ENCODE results near the gene EIF4G1.

EIF4G1 gene

DNA sequence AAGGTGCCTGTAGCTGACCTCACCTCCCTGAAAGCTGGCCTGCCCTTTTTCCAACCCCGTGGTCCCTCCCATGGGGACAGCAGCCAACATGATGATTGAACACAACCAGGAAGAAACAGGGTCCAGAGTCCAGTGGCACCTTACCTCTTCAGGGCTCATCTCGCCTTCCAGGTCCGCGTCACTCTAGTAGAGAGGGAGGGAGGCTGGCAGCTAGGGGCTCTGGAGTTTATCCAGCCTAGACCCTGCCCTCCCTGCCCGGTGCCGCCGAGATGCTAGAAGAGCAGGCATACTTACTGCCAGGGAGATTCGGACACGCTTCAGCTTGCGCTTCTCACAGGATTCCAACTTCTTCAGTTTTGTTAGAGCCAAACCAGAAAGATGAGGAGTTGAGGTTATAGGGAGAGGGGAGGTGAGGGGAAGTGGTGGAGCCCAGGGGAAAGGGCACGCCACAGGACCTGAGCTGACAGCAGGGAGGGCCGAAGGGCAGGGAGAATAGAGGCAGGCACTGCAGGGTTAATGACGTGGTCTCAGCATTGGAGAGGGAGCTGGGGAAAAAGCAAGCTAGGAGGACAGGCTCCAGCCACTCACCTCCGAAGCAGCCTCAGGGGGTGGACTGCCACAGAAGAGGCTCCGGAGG lies 37.9 kb downstream of the EIF4G1 start:
- DNase-seq = no peak

DNA sequence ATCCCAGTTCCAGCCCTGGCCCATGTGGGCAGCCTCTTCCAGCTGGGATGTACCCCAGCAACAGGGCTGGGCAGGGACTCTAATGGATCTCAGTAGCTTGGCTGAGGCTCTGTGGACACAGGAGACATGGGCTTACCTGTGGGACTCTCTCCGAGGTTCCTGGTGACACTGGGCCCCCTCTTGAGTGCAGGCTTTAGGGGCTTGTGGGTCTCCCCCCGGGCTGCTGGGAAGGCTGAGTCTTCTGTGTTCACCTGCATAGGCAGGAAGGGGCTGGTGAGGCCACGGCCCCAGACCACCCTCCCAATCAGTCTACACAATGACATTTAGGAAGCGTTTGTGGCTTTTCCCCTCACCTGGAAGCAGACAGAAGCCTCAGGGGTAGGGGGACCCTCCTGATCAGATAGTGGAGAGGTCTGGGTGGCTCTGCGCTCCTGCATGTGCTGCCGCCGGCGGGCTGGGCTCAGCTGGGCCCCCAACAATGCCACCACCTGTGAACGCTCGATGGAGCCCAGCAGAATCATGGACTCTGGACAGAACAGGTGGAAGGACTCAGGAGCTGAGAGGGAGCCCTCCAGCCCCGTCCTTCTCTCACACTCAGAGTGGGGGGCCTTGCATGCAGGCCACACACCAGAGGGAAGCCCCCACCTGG lies 38.6 kb downstream of the EIF4G1 start:
- DNase-seq = no peak

DNA sequence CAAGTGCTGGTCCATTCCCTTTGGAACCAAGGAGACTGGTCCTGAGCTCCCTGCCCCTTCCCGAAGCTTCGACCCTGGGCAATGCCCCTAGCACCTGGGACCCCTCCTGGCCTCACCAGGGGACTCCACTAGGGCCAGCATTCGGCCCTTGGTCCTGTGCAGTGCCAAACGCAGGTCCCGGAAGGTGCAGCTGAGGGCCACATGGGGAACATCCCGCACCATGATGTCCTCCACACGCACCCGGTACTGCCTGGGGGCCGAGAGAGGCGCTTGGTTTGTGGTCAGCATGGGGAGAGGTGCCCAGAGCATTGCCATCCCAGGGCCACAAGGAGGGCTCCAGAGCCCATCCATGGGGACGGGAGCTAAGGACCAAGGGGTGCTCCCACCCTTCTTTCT lies 39.1 kb downstream of the EIF4G1 start:
- DNase-seq = no peak

DNA sequence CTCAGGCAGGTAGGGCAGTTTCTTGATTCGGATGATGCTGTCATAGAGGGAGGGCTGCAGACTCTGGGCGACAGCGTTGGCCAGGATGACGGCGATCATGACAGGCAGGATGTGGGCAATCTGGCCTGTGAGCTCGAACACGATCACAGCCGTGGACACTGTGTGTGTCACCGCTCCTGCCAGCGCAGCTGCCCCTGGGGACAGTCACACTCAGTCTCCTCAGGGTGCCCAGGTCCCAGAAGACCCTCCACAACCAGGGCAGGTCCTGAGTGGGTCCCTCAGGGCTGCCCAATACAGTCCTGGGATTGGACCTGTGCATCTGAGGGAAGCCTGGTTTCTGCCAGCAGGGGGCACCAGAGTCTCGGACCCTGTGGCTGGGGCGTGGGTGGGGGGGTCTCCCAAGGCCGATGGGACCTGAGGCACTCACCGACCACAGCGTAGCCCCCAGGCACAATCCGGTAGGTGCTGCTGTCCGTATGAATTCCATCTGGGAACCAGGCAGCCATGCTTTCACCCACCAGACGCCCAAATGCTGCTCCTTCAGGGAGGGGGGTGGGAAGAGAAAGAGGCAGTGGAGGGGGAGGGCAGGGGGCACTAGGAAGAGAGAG lies 39.8 kb downstream of the EIF4G1 start:
- DNase-seq = peak; percentile 51

DNA sequence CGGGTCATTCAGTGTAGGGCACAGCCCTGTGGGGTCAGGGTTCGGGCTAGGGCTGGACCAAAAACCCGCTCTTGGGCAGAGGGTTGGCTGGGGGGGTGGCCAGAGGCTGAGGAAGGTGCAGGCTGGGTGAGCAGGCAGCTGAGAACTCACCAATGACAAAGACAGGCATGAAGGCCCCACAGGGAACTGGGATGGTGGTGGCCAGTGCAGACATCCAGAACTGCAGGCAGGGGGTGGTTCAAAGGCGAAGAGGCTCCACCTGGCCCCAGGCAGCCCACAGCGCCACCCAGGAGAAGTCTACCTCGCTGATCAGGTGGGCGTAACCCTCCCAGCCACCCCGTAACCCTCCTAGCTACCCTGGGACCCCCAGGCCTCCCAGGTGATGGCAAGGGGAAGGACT lies 40.3 kb downstream of the EIF4G1 start:
- DNase-seq = no peak

DNA sequence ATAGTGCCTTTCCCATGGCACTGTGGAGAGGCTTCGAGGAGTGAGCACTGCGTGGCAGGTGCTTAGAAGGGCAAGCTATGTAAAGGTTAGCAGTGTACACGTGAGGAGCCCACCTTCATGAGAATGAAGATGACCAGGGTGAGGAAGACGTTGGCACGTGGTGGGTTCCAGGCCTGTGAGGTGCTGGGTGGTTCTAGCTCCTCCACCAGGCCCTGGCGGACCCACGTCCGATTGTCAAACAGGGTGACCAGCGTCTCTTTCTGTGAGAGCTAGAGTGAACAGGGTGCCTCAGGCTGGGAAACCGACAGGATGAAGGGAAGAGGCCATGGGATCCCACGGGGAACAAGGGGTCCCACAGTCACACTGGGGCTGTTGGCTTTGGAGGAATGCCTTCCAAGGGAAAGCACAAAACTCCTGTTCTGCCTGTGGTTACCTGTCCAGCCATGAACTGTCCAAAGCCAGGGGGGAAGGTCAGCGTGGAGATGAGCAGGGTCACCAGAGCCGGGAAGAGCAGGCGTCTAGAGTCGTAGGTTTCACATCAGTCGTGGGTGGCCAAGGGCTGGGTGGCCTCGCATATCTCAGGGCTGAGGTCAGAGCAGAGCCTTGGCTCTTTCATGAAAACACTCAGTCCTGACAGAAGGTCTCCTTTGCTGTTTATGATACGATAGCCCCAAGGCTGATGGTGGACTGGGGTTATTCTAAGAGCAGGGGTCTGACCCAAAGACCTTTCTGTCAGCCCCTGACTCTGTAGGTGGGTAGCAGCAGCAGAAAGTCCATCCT lies 41.0 kb downstream of the EIF4G1 start:
- no peak for DNase-seq

DNA sequence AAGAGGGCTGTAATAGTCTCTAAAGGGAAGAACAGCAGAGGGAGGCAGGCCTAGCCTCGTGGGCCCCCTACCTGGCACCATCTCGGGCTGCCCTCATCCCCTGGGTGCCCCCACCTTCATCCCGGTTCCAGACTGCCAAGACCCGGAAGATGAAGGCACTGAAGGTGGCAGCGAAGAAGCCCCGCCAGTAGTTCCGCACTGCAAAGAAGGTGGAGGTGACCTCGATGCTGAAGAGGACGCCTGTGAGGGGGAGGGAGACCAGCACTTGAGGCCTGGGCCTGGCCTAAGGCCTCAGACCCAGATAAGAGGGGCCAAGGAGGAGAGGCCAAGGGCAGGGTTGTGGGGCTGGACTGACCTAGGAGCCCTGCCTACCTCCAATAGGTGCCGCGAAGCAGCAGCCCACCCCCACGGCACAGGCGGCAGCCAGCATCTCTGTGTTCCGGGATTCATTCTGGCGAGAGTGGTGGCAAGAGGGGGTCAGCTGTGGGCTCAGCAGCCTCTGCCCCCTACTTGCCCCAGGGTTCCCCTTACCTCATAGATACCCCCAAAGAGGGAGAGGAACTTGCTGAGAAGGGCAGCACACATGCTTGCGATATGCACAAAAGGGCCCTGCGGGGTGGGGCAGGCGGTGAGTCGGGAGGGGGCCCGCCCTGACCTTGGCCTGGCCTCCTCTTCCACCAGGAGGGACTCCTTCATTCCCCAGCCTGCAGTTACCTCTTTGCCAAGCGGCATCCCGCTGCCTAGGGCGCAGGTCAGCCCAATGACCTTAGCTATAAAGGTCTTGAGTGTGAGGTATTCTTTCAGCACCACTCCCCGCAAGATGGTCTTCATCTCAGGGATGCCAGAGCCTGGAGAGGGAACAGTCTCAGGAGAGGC lies 43.1 kb downstream of the EIF4G1 start:
- no peak for DNase-seq

DNA sequence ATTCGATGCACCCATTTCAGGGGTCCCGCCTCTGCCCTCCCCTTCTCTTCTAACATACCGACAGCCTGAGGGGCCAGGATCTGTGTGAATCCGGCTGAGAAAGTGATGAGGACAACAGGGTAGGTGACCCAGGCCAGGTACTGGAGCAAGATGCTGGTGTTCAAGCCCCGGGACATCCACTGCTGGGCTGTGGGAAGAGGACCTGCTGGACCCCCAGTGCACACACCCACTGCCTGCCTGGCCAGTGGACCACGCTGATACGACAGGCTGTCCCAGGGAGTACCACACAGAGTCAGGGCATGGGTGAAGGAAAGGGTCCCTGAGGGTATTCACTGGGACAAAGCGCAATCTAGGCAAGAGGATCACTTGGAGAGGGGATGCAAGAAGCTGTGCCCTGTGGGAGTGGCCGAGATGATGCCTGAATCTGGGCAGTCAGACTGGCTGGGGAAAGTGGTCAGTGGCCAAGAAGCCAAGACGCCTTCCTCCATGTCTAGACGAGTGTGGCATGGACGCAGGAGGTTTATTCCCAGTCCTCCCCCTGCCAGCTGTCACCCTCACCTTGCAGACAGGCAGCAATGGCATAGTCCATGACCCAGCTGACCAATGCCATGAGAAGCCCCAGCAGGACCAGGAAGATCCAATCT lies 43.8 kb downstream of the EIF4G1 start:
- no peak for DNase-seq

DNA sequence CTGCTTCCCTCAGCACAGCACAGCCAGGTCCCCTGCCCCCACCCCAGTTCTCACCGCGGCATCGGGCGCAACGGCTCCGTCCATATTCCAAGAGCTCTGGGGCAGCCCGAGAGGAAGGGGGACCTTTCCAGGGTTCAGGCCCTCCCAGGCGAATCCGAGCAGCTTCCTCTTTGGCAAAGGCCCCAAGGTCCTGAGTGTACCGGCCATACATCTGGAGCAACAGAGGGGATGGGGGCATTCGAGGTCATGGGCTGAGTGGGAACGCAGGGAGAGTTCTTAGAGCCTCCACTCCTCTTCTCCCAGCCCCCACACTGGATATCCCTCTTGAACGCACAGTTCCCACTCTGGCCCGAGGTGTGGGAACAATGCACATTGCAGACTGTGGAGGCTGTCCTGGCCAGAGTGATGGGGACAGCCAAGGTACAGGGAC lies 44.5 kb downstream of the EIF4G1 start:
- DNase-seq = no peak

DNA sequence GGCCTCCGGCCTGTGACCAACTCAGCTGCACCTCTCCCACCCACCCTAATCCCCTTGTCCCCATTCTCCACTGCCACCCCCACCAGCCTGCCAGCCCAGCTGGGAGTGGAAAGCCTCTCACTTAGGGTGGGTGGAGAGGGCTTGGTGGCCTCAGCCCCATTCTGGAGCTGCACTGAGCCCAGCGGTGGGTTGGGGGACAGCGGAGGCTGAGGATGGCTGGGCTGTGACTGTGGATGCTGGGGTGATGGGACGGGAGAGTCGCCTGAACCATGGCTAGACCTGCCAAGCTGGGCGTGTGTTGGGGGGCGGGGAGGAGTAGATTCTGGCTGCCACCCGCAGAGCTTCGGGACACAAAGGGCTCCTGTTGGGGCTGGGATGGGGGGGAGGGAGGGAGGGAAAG lies 45.2 kb downstream of the EIF4G1 start:
- no peak for DNase-seq

DNA sequence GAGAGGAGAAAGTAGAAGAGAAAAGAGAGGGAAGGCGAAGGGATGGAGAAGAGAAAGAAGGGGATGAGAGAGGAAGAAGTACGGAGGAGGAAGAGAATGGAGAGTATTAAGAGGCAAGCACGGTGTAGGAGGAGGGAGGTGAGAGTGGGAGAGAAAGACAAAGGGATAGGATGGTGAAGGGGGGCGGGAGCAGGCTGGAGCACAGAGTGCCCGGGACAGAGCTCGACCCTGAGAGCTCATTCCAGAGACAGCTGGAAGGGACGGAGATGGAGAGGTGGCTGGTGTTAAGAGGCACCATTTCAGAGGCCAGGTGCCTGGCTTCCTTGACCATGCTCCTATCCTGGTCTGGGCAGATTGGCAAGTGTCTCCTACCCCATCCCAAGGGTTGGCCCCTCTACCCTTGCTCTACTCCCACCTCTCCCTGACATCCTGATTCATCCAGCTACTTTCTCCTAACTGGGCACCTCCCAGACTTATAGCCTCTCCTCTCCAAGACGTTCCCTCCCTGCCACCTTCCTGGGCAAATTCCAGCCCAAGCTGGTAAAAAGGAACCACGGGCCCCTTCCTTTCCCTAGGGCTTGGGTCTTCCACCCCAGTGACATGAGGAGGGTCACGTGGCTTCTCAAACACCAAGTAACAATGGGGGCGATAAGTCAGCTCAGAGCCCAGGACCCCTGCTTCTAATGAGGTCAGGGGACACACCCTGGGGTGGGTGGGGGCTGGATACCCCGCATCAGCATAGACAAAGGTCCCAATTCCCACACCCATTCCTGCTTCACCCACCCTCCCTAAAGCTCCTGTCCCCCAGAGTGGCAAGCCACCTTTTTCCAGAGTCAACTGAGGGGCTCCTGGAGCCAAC lies 45.9 kb downstream of the EIF4G1 start:
- no peak for DNase-seq

DNA sequence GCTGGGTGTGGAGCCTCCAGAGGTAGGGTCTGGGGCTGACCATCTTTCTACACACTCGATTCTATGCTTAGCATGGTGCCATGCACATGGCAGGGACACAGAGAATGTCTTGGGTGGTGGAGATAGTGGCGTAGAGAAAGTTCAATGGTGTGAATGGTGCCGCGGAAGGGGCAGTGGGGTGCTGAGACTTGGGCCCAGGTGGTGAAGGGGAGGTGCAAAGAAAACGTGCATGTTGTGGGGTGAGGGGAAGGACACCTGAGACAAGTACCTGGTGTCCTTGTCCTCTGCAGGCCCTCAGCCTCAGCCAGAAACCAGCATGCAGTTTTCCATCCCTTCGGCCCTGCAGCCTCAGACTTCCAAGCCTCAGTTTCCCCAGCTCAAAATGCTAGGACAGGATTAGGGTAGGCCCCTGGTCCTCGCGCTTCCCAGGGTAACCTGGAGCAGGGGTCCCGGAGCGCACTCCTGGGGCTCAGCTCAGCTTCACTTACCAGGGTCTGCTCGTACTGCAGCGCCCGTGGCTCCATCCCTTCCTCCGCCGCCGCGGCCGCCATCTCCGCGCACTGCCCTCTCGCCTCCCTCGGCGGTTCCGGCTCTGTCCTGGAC lies 46.6 kb downstream of the EIF4G1 start:
- DNase-seq = peak; percentile 51

DNA sequence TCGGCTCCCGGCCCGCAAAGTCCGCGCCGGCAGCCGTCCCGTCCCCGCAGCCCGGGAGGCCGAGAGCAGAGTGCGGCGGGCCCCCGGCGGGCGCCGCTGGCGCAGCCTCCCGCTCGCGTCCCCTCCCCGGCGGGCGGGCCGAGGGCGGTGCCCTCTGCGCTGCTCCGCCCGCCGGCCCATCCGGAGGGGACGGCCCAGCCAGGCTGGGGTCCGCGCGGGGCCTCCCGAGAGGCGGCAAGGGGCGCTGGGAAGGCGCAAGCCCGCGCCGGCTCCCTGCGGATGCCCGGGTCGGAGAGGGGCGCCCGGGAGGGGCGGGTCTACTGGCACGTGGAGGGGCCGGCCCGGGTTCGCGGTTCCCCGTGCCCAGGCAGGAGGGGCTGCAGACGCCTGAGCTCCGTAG lies 47.1 kb downstream of the EIF4G1 start, which contains the start of the genes CLCN2 and POLR2H:
Gene CLCN2, minus strand, starts transcription at position 74 of the 400 bp plus-strand sequence. CDS start 126 bp downstream, outside the sequence.
Gene POLR2H, plus strand, starts transcription at position 179 of the 400 bp plus-strand sequence. CDS start 1,783 bp downstream, outside the sequence.
- peak; percentile 85 for DNase-seq

DNA sequence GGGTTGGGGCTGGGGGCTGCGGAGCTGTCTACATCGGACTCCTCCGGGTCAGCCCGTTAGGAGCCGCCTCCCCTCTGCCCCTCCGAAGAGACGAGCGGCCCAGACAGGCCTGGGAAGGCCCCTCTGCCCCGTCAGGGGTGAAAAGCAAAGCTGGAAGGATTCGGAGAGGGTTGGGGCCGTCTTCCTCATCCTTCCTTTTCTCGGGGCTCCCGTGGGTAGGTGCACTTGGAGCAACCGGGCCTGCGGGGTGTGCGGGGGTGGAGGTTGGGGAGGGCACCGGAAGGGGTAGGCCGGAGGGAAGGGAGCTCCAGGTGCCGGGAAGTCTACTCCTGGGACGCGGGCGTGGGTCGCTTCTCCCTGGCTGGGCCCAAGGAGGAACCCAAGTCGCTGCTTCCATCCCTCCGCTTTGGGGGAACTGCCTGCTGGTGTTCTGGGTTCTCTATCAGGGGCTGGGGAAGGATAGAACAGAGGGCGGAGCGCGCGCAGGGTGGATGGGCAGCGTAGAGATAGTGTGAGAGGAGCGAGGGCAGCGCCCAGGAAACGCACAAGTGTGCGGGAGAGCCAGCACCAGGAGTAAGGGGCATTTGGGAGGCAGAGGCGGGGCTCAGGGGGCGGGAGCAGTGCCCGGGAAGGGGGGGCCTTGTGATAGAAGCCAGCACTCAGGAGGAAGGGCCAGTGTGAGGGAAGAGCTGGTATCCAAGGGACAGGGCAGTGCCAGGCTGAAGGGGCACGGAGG lies 47.7 kb downstream of the EIF4G1 start:
- peak; percentile 80 for DNase-seq

DNA sequence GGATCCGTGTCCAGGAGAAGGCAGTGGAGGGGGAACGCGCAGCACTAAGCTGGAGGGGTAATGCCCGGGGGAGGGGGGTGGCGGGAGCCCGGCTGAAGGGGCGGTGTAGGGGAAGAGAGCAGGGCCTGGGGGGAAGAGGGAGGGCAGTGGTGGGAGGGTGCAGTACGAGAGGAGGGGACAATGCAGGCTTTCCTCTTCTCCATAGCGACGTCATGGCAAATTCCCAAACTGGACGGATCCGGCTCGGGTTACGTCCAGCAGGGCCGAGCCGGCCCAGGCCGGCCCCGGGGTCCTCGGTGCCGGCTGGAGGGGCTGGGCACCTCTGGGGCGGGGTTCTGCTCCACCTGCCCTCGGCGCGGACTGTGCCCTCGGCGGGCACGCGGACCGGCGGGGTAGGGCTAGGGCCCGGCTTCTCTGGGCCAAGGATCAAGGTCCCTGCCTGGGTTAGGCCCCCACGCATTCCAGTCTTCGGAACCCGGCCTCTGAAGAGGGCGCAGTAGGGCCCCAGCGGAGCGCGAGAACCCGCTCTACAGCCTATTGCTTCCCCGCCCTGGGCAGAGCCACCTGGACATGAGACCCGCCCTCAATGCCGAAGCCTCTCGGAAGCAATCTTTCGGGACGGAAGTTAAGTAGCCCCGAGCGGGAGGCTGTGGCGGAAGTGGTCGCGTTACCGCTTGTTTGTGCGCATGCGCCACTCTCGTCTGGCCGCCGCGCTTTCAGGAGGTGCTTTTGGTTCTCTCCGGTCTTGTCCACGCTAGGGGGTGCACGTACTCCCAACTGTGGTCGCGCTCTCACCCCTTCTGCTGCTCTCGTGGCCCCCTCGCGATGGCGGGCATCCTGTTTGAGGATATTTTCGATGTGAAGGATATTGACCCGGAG lies 48.5 kb downstream of the EIF4G1 start:
- peak; percentile 99 for DNase-seq

DNA sequence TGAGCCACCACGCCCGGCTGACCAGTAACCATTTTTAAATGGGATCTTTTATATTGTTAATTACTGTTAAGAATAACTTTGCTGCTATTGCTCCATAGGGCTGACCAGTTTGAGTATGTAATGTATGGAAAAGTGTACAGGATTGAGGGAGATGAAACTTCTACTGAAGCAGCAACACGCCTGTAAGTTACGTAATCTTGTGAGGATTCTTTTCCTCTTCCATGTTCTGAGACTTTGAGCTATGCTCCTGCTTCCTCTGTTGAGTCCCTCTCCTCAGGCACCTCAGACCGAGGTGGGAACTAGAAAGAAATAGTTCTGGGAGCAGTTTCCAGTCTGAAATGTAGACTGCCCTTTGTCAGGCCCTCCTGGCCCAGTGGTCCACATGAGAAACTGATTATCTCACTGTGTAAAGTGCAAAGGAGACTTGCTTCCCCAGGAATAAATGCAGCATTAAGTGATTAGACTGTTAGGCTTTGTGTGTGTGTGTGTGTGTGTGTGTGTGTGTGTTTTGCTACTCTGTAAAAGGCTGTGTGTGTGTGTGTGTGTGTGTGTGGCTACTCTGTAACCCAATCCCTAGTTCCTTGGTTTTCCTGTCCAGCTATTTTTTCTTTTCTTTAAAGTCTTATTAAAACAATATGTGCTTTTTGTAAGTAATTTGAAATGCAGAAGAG lies 52.3 kb downstream of the EIF4G1 start:
- DNase-seq = peak; percentile 45

DNA sequence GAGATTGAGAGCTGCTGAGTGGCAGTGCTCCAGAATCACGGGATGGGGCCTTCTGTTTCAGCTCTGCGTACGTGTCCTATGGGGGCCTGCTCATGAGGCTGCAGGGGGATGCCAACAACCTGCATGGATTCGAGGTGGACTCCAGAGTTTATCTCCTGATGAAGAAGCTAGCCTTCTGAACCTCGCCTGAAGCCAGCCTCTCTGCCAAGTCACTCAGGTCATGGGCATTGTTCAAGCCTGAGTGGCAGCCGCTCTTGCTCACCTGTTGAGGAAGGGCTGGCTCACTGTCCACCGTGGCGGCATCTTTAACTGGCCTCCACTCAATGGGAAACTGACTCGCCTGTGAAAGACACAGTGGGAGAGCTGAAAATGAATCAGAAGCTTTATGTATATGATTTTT lies 53.7 kb downstream of the EIF4G1 start:
- no peak for DNase-seq

DNA sequence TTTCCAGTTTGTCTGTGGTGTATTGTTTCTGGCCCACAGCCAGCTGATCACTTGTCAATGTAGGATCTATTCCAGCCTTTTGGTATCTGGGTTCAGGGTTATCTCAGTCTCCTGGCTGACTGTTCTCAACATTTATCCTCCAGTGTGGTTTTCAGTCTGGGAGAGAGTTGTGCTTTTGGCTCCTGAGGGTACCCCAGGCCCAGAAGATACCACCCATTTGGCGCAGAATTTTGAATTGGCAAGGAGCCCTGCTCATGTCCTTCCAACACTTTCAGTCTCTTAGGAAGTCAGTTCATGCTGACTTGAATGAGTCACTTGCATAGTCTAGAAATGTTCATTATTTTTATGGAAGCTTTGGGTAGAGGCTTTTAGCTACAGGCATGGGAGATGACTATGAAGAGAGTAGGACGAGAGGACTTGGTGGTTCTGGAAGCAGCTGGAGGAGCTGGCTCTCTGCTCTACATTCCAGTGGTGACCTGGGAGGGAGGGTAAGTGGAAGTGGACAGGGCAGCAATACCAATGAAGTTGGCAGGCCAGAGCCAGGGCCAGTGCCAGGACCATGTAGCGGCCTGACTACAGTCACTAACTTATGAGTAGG lies 54.3 kb downstream of the EIF4G1 start:
- DNase-seq = no peak

Measured in NCI-H69 (cell line).